DOHH2 (cell line): ENCODE measurements around the gene DRAXIN.

ENCODE experiments used
- CTCF ChIP-seq: fragments of 200-600 bp; sonication (generic); IDR thresholded peaks from one replicate; pipeline ENCODE4 v1.5.1; 2014; ENCODE audit warnings: antibody characterized with exemption, mild to moderate bottlenecking, low read depth, low read length; ENCODE audit not compliant: poor library complexity, severe bottlenecking
- EZH2phosphoT487 ChIP-seq: fragments of 200-600 bp; sonication (generic); IDR thresholded peaks from 2 replicates; pipeline ENCODE4 v1.6.1; 2017; ENCODE audit warnings: borderline replicate concordance, mild to moderate bottlenecking, antibody characterized with exemption, low read length, moderate library complexity, mixed read lengths

- TF ChIP-seq CTCF (no peak), EZH2phosphoT487 (no peak)
These were observed 6.3 kb downstream of the DRAXIN start for GRCh38 chr1:11697893-11698210.
